ENCODE data around the gene FBXO11. TPM values are rescaled to one million over a fixed set of nuclear protein-coding genes. Genes with fewer than 3 reads are reported as not detected.

FBXO11 gene
- total RNA-seq, 1 experiment from 2014 or later, result 64.1 TPM

DNA sequence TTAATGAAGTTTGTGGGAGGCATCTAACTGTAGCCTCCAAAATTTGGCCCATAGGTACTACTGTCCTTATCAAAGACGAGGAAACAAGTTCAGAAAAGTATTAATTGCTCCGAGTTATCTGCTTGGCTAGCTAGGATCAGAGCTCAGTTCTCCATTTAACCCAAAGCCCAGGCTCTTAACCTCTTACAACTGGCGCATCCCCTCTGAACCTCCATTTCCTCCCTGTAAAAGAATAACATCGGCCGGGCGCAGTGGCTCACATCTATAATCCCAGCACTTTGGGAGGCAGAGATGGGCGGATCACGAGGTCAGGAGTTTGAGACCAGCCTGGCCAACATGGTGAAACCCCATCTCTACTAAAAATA lies 126.9 kb downstream of the FBXO11 start:
- POLR2A ChIA-PET, result no interaction called here
- TF ChIP-seq, protein P1, sequence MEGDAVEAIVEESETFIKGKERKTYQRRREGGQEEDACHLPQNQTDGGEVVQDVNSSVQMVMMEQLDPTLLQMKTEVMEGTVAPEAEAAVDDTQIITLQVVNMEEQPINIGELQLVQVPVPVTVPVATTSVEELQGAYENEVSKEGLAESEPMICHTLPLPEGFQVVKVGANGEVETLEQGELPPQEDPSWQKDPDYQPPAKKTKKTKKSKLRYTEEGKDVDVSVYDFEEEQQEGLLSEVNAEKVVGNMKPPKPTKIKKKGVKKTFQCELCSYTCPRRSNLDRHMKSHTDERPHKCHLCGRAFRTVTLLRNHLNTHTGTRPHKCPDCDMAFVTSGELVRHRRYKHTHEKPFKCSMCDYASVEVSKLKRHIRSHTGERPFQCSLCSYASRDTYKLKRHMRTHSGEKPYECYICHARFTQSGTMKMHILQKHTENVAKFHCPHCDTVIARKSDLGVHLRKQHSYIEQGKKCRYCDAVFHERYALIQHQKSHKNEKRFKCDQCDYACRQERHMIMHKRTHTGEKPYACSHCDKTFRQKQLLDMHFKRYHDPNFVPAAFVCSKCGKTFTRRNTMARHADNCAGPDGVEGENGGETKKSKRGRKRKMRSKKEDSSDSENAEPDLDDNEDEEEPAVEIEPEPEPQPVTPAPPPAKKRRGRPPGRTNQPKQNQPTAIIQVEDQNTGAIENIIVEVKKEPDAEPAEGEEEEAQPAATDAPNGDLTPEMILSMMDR (IDR thresholded peaks at IDR 0.05; ENCODE audit: unreplicated experiment), result no peak
- DNase-seq (ENCODE audit: unreplicated experiment), result no peak
- CTCF ChIA-PET, result no interaction called here
- intact Hi-C loops (cut with micrococcal nuclease), result no loop called here
- Mint-ChIP-seq H3K27ac (ENCODE audit: low read depth, unreplicated experiment) (no peak overlapping the region), H3K36me3 (ENCODE audit: insufficient read depth, unreplicated experiment) (no peaks in the 10 kb centered on the region), H3K27me3 (ENCODE audit: insufficient read depth, unreplicated experiment) (no peaks in the 10 kb centered on the region), H3K9me3 (ENCODE audit: unreplicated experiment) (no peaks in the 10 kb centered on the region), H3K4me1 (ENCODE audit: insufficient read depth, unreplicated experiment) (no peaks in the 10 kb centered on the region), H3K4me3 (ENCODE audit: unreplicated experiment) (no peak overlapping the region)
- BruUV-seq (replicated peaks), result no TSS peak

DNA sequence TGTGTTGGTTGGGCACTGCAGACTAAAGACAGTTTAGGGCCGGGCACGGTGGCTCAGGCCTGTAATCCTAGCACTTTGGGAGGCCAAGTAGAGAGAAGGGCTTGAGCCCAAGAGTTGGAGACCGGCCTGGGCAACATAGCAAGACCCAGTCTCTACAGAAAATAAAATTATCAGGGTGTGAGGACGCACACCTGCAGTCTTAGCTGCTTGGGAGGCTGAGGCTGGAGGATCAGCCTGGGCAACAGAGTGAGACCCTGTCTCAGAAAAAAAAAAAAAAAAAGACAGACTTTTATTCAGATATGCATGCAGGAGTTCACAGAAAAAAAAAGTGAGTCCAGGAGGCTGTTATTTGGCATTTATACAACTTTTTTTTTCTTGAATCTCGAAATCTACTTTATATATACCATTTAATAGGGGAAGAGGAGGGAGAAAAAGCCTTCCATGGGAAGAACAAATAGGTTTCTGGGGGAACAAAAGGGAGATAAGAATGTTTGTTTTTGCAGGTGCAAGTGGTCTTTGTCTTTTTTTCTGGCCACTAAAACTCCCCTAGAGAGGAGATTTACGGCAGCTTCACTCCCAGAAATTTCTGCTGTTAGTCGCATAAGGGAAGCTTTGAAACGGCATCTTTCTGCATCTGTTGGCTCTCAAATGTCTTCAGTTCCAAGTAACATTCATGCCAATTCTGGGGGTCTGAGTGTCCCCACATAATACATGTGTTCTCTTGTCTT lies 127.4 kb downstream of the FBXO11 start:
- POLR2A ChIA-PET, result no interaction called here
- no peaks in the 10 kb centered on the region for H3K9me3 Mint-ChIP-seq (ENCODE audit: unreplicated experiment)

DNA sequence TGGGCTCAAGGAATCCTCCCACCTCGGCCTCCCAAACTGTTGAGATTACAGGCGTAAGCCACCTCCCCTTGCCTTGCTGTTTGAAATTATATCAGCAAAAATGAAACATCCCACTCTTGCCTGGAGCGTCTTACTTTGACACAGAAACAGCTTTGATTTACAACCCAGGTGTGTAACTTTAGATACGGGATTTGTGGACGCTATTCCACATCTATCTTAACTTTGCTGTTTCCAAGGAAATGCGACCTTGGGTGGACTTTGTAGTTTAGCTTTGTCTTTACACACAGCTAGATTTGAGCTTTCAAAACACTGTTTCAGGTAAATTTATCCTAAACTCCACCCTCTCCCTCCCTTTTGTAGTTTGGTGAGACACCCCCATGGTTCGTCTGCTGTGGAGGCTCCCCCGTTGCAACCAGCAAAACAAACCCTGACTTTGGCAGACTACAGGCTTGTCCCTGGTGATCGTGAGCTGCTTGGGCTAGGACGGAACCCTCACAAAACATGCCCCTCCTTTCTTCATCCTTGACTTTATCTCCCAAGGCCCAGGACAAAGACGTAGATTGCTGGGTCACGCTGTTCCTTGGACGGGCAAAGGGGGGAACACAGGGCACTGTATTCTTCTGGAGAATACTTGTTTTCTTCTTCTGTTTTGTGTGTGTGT lies 128.9 kb downstream of the FBXO11 start:
- H3K27me3 Mint-ChIP-seq (ENCODE audit: insufficient read depth, unreplicated experiment), result no peaks in the 10 kb centered on the region
- DNase-seq (ENCODE audit: unreplicated experiment), result no peak
- BruUV-seq (replicated peaks), result no TSS peak
- TF ChIP-seq, protein P1 (IDR thresholded peaks at IDR 0.05; ENCODE audit: unreplicated experiment), result no peak
- CTCF ChIA-PET, result interaction anchor here (2.9 to 3.9 kb wide), 2 partner anchors 9 to 340 kb away, joined by 21 to 23 read pairs; no protein-coding TSS in a partner anchor
- no peak overlapping the region for H3K4me3 Mint-ChIP-seq (ENCODE audit: unreplicated experiment)
- no peaks in the 10 kb centered on the region for H3K36me3 Mint-ChIP-seq (ENCODE audit: insufficient read depth, unreplicated experiment)
- no peak overlapping the region for H3K27ac Mint-ChIP-seq (ENCODE audit: low read depth, unreplicated experiment)
- H3K4me1 Mint-ChIP-seq (ENCODE audit: insufficient read depth, unreplicated experiment), result no peaks in the 10 kb centered on the region
- POLR2A ChIA-PET, result interaction anchor here (1.2 kb wide), 1 partner anchor 10 kb away, joined by 3 read pairs; no protein-coding TSS in a partner anchor
- H3K9me3 Mint-ChIP-seq (ENCODE audit: unreplicated experiment), result no peaks in the 10 kb centered on the region
- intact Hi-C loops (cut with micrococcal nuclease), result no loop called here

More for the DNA sequence above, 127.4 kb downstream of the FBXO11 start:
- TF ChIP-seq, protein P1 (IDR thresholded peaks at IDR 0.05; ENCODE audit: unreplicated experiment), result no peak
- CTCF ChIA-PET, result interaction anchor here (2.9 to 3.9 kb wide), 2 partner anchors 11 to 342 kb away, joined by 21 to 23 read pairs; no protein-coding TSS in a partner anchor
- intact Hi-C loops (cut with micrococcal nuclease), result no loop called here
- Mint-ChIP-seq H3K4me3 (ENCODE audit: unreplicated experiment) (no peak overlapping the region), H3K27me3 (ENCODE audit: insufficient read depth, unreplicated experiment) (no peaks in the 10 kb centered on the region), H3K27ac (ENCODE audit: low read depth, unreplicated experiment) (no peak overlapping the region), H3K36me3 (ENCODE audit: insufficient read depth, unreplicated experiment) (no peaks in the 10 kb centered on the region), H3K4me1 (ENCODE audit: insufficient read depth, unreplicated experiment) (no peaks in the 10 kb centered on the region)
- no TSS peak for BruUV-seq (replicated peaks)
- no peak for DNase-seq (ENCODE audit: unreplicated experiment)

DNA sequence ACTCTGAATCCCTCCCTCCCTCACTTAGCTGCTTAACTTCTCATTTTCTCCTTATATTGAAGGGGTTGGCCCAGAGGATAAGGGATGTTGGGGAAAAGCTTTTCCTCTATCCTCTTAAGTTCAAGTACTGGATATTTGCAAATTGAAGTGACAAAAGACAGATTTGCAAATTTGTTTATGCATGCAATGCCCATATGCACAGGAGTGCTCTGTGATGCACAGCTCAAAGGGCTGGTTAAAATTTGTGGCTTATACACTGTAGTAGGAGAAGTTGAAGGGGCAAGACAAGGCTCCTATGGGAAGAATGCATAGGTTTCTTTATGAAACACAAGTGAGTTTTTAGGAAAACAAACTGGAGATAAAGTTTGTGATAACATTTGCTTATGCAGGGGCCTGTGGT lies 131.7 kb downstream of the FBXO11 start:
- Mint-ChIP-seq H3K4me3 (ENCODE audit: unreplicated experiment) (no peak overlapping the region), H3K4me1 (ENCODE audit: insufficient read depth, unreplicated experiment) (peaks cover 7% of the 10 kb centered on the region), H3K9me3 (ENCODE audit: unreplicated experiment) (peaks cover 11% of the 10 kb centered on the region), H3K27ac (ENCODE audit: low read depth, unreplicated experiment) (no peak overlapping the region), H3K36me3 (ENCODE audit: insufficient read depth, unreplicated experiment) (no peaks in the 10 kb centered on the region), H3K27me3 (ENCODE audit: insufficient read depth, unreplicated experiment) (no peaks in the 10 kb centered on the region)
- BruUV-seq (replicated peaks), result no TSS peak
- no peak for DNase-seq (ENCODE audit: unreplicated experiment)
- POLR2A ChIA-PET, result interaction anchor here (1.2 kb wide), 1 partner anchor 8 kb away, joined by 5 read pairs; the partner anchor contains the start of gene MSH6
- CTCF ChIA-PET, result interaction anchor here (0.5 to 11.3 kb wide), 2 partner anchors 270 to 337 kb away, joined by 3 to 319 read pairs; no protein-coding TSS in a partner anchor
- TF ChIP-seq, protein P1 (IDR thresholded peaks at IDR 0.05; ENCODE audit: unreplicated experiment), result no peak
- intact Hi-C loops (cut with micrococcal nuclease), result no loop called here

Measured in MCF 10A (cell line).